Psoas muscle (tissue), 8 donors: ENCODE results near the gene CRB3. TPM values are rescaled to one million over a fixed set of nuclear protein-coding genes. Genes with fewer than 3 reads are reported as not detected.

ENCODE experiments used
- ATAC-seq, 4 donors: fragments of 200-7000 bp; cut with Tn5 transposase; one replicate each; pipeline ENCODE4 v1.9.1; 2020; ENCODE audit warnings: moderate library complexity in 3 of 4, mild to moderate bottlenecking in 2 of 4
- DNase-seq, 2 donors: peaks; one replicate each; pipeline ENCODE4 v3.0.0-alpha.2; 2020
- H3K27ac ChIP-seq: fragments of 200-600 bp; one replicate; pipeline ENCODE4 v1.8.0; 2022
- H3K27me3 ChIP-seq, 3 donors: fragments of 200-600 bp in 1 of 3; one replicate each; pipeline versions ENCODE4 v1.6.1 to v1.8.0; 2013 to 2022; ENCODE audit warnings: low read length in 2 of 3, mild to moderate bottlenecking in 2 of 3, moderate library complexity in 1 of 3; ENCODE audit not compliant: insufficient read depth in 3 of 3
- H3K36me3 ChIP-seq, 2 donors: fragments of 200-600 bp in 1 of 2; one replicate each; pipeline versions ENCODE4 v1.6.1 to v1.8.0; 2013 to 2022; ENCODE audit warnings: low read depth in 1 of 2, mild to moderate bottlenecking in 1 of 2, moderate library complexity in 1 of 2; ENCODE audit not compliant: insufficient read depth in 1 of 2
- H3K4me1 ChIP-seq: fragments of 200-600 bp; one replicate; pipeline ENCODE4 v1.8.0; 2022
- H3K4me3 ChIP-seq: fragments of 200-600 bp; one replicate; pipeline ENCODE4 v1.8.0; 2022; ENCODE audit warnings: mild to moderate bottlenecking
- H3K9me3 ChIP-seq: fragments of 200-600 bp; one replicate; pipeline ENCODE4 v1.8.0; 2022
- WGBS, 3 donors: extraction: QIAGEN DNeasy Blood & Tissue Kit; methylation state at CpG; one replicate each; pipeline versions ENCODE4 v1.1.6 to v1.1.7; 2013; 5-methylcytosine and 5-hydroxymethylcytosine counted together
- intact Hi-C, 2 donors: fragments of 100-400 bp; cut with DNase I; formaldehyde crosslinking; loops; one replicate each; pipeline versions ENCODE4 v1.11.0 to v1.14.2; 2022
- polyA plus RNA-seq, 3 donors: library from polyadenylated mRNA; stranded (reverse); fragments of 200-250 nt; gene quantifications; one replicate each; pipeline ENCODE4 v1.2.3, GENCODE V29; 2013
- total RNA-seq, 4 donors: library from RNA; stranded (reverse); fragmentation: NEBNext Ultra II Directional in 2 of 4; extraction: Animal tissue kit (Norgen Biotek cat#: 25700) in 2 of 4; gene quantifications; one replicate each; pipeline versions ENCODE4 v1.2.1 to v1.2.4, GENCODE V29; 2021 to 2023
- TF ChIP-seq, protein P1 (sequence below): fragments of 200-600 bp; IDR thresholded peaks from one replicate; pipeline ENCODE4 v1.8.0; 2022; ENCODE audit warnings: antibody characterized with exemption
- donor health status: healthy with polysubstance abuse.
- donor health status: DM: no; HTN: no; CAD: no; lungs with moderate emphysema.
- donor health status: Bipolar disorder and iron deficiency.
- donor health status: healthy.
- donor health status: DM: yes; HTN: yes; CAD: no.
- donor health status: DM: no; HTN: no; CAD: no.
- donor health status: DM: no; HTN: no; CAD: no.
- donor health status: DM: yes; HTN: yes; CAD: no.

Gene CRB3
- total and polyA plus RNA-seq, 7 donors, result 0.23 to 0.38 TPM; not detected in 5

DNA sequence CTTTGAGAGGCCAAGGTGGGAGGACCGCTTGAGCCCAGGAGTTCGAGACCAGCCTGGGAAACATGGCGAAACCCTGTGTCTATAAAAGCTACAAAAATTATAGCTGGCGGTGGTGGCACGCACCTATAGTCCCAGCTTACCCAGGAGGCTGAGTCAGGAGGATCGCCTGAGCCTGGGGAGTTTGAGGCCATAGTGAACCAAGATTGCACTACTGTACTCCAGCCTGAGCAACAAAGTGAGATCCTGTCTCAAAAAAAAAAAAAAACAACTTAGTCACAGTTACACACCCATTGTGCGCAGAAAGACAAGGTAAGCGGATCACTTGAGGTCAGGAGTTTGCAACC lies 18.2 kb downstream of the CRB3 start:
- no peaks in the 10 kb centered on the region for H3K9me3 ChIP-seq
- H3K27me3 ChIP-seq, result peaks cover 0 to 17% (median 6%) of the 10 kb centered on the region in 3 donors
- H3K4me1 ChIP-seq, result no peaks in the 10 kb centered on the region
- no peaks in the 10 kb centered on the region for H3K36me3 ChIP-seq
- 93 to 96% (median 94%) methylated on average over 8 of the region's 8 CpGs for WGBS, 3 donors
- TF ChIP-seq, protein P1, sequence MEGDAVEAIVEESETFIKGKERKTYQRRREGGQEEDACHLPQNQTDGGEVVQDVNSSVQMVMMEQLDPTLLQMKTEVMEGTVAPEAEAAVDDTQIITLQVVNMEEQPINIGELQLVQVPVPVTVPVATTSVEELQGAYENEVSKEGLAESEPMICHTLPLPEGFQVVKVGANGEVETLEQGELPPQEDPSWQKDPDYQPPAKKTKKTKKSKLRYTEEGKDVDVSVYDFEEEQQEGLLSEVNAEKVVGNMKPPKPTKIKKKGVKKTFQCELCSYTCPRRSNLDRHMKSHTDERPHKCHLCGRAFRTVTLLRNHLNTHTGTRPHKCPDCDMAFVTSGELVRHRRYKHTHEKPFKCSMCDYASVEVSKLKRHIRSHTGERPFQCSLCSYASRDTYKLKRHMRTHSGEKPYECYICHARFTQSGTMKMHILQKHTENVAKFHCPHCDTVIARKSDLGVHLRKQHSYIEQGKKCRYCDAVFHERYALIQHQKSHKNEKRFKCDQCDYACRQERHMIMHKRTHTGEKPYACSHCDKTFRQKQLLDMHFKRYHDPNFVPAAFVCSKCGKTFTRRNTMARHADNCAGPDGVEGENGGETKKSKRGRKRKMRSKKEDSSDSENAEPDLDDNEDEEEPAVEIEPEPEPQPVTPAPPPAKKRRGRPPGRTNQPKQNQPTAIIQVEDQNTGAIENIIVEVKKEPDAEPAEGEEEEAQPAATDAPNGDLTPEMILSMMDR, result no peak
- H3K4me3 ChIP-seq, result no peak overlapping the region
- intact Hi-C loops, result no loop called here
- DNase-seq, result no peak
- ATAC-seq, result no peak
- H3K27ac ChIP-seq, result no peak overlapping the region

DNA sequence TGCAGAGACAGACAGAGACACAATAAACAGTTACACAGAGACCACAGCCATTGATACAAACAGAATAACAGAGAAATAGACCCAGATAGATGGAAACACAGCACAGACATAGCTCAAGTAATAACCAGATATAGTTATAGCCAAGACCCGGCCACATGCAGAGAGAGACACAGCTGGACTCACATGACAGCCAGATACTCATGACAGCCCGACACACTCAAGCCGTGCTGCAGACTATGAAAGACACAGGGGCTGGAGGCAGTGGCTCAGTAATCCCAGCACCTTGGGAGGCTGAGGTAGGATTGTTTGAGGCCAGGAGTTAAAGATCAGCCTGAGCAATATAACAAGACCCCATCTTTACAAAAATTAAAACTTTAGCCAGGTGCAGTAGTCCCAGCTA lies 19.2 kb downstream of the CRB3 start:
- TF ChIP-seq, protein P1, result no peak
- Histone ChIP-seq H3K9me3 (no peaks in the 10 kb centered on the region), H3K27ac (no peak overlapping the region), H3K36me3 (no peaks in the 10 kb centered on the region), H3K4me1 (no peaks in the 10 kb centered on the region), H3K4me3 (no peak overlapping the region), H3K27me3 (peaks cover 0 to 15% (median 4%) of the 10 kb centered on the region in 3 donors)
- intact Hi-C loops, result no loop called here
- DNase-seq (no peak), ATAC-seq (no peak)
- 16 to 38% (median 24%) methylated on average over 3 of the region's 3 CpGs for WGBS, 3 donors

DNA sequence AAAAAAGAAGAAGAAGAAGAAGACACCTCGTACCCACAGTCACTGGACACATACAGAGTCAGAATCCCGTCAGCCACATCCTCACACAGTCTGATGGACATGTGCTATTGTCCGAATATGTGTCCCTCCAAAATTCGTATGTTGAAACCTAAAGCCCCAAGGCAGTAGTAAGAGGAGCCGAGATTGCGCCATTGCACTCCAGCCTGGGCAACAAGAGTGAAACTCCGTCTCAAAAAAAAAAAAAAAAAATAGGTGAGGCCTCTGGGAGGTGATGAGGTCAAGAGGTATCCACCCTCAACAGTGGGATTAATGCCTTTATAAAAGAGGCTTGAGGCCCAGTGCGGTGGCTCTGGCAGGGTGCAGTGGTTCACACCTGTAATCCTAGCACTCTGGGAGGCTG lies 20.2 kb downstream of the CRB3 start:
- no peak overlapping the region for H3K27ac ChIP-seq
- no peak for ATAC-seq
- DNase-seq, result no peak
- intact Hi-C loops, result no loop called here
- no peaks in the 10 kb centered on the region for H3K36me3 ChIP-seq
- TF ChIP-seq, protein P1, result no peak
- 81 to 82% (median 82%) methylated on average over 8 of the region's 8 CpGs for WGBS, 3 donors
- no peaks in the 10 kb centered on the region for H3K4me1 ChIP-seq
- H3K27me3 ChIP-seq, result peaks cover 0 to 10% (median 4%) of the 10 kb centered on the region in 3 donors
- no peak overlapping the region for H3K4me3 ChIP-seq
- no peaks in the 10 kb centered on the region for H3K9me3 ChIP-seq

DNA sequence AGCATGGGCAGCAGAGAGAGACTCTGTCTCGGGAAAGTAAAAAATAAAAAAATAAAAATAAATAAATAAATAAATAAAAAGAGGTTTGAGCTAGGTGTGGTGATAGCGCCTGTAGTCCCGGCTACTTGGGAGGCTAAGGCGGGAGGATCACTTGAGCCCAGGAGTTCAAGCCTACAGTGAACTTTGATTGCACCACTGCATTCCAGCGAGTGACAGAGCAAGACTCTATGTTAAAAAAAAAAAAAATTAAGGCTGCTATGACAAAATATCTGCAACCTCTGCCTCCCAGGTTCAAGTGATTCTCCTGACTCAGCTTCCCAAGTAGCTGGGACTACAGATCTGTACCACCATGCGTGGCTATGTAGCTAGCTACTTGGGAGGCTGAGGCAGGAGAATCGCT lies 20.8 kb downstream of the CRB3 start:
- no peak for ATAC-seq
- no peaks in the 10 kb centered on the region for H3K4me1 ChIP-seq
- 86 to 89% (median 87%) methylated on average over 7 of the region's 7 CpGs for WGBS, 3 donors
- H3K27ac ChIP-seq, result no peak overlapping the region
- TF ChIP-seq, protein P1, result no peak
- H3K36me3 ChIP-seq, result no peaks in the 10 kb centered on the region
- no peak for DNase-seq
- no peaks in the 10 kb centered on the region for H3K9me3 ChIP-seq
- no peak overlapping the region for H3K4me3 ChIP-seq
- intact Hi-C loops, result no loop called here
- H3K27me3 ChIP-seq, result peaks cover 0 to 9% (median 4%) of the 10 kb centered on the region in 3 donors

DNA sequence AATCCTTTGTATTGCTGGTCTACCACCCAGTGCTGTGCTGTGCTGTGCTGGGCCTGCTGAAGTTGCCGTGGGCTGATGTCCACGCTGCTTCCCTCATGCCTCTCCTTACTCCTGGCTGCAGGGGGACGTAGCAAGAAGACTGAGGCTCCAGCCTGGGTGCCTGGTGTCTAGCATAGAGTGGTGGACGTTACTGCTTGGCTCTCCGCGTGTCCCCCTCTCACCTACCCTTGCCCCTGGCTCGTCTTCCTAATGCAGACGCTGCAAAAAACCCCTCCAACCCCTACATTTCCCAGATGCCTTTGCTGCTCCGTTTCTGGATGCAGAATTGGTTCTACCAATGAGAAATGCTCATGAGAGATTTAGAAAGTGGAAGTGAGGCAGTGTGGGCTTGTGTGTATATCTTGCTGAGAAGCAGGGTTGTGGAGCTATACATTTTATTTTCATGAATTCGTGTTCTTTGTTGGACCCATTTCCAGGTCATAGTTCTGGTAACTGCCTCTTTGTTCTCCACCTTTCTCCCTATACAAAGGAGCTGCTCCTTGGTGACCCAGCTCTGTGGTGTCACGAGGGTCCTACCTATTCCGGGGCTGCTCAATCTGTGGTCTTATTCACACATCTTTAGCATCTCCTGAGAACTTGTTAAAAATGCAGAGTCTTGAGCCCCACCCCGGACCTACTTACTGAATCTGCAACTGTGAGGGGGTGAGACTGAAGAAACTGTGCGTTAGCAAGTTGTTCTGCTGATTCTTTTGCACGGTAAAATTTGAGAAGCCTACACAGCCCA lies 25.4 kb downstream of the CRB3 start:
- WGBS, 3 donors, result 50 to 55% (median 51%) methylated on average over 15 of the region's 15 CpGs
- no peak for ATAC-seq
- Histone ChIP-seq H3K27ac (no peak overlapping the region), H3K4me3 (no peak overlapping the region), H3K27me3 (peaks cover 0 to 5% (median 0%) of the 10 kb centered on the region in 3 donors), H3K9me3 (no peaks in the 10 kb centered on the region), H3K4me1 (no peaks in the 10 kb centered on the region), H3K36me3 (no peaks in the 10 kb centered on the region)
- no peak for DNase-seq
- TF ChIP-seq, protein P1, result no peak
- intact Hi-C loops, result no loop called here
